ENCODE measurements around the gene SH3BP1.
A peak's percentile ranks its signal among the peaks of the same experiment; 100 is the strongest.
"Not testable (repeated sequence)": the region's sequence is repeated elsewhere in the genome, so short reads cannot be mapped to it uniquely, and the experiment has no call there.

Gene SH3BP1

GRCh38 chr22:37680191-37680851 is 40.9 kb downstream of the SH3BP1 start:
- DNase-seq = no peak

DNA sequence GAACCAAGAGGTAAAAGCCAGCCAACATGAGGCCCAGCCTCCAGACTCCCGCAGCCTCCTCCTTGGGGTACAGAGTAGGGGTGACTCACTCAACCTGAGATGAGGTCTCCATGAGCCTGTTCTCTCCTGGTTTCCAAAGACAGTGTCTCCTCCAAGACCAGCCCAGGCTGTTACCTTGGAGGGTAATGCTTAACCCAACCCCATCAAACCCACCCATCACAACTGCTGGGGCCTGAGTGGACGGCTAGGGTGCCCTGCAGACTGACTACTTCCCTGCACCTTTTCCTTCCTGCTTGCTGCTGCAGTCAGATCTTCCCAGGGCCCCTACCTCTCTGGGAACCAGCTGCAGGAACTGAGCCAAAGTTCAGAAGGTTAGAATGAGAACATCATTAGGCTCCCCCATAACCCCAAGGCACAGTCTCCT is 41.5 kb downstream of the SH3BP1 start:
- no peak for DNase-seq

- peak; percentile 65 to 82 for DNase-seq
Observed at GRCh38 chr22:37681556-37682049, 42.1 kb downstream of the SH3BP1 start.

DNA sequence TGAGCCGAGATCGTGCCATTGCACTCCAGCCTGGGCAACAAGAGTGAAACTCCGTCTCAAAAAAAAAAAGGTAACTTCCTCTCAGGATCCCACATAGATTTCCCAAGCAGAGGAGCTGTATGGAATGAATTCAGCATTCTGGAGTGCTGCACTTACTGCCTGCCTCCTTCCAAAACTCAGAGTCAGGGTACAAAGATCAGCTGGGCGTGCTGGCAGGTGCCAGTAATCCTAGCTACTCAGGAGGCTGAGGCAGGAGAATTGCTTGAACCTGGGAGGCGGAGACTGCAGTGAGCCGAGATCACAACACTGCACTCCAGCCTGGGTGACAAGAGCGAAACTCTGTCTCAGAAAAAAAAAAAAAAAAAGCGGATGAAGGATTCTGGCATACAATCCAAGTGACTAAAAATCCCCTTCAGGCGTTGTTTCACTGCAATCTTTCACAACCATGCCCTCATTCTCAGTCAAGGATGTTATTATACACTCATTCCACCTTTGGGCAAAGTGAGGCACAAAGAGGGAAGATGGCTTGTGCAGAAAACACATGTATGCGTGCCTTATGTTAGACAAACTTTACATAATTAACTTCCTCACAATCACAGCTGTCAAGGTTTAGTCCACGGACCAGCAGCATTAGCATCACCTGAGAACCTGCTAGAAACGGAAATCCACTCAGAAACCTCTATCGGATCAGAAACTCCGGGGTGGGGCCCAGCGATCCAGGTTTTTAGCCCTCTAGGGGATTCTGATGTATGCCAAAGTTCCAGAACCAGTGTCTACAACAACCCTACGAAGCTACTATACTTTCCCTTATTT is 45.5 kb downstream of the SH3BP1 start:
- no peak for DNase-seq

GRCh38 chr22:37686002-37686982 is 46.8 kb downstream of the SH3BP1 start, which contains the start of gene NOL12:
Gene NOL12 (plus strand): TSS chr22:37686343. CDS start chr22:37686393, 50 bp downstream.
- peak; percentile 79 to 93 for DNase-seq

GRCh38 chr22:37690407-37690806 is 50.9 kb downstream of the SH3BP1 start:
- no peak for DNase-seq

DNA sequence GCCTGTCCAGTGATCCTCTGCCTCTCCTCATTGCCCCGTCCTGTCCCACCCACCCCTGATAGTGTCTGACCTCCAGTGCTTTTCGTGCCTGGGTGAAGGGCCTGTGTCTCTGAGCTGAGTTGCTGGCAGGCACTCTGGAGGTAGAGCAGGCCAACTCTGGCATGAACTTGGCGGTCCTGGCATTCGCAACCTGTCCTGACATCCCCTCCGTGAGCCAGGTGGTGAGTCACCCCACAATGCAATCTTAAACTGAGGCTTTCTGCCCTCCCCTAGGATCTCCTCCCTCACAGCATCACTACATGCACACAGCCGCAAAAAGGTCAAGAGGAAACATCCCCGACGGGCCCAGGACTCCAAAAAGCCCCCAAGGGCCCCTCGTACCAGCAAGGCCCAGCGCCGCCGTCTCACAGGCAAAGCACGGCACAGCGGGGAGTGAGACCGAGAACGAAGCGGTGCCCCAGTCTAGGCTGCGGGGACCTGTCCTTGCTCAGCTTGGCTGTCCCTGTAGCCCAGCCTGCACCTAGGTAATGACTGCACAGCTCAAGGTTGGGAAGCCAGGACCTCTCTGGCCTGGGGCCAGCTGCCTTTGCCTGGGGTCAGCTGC is 51.5 kb downstream of the SH3BP1 start:
- DNase-seq = no peak

DNA sequence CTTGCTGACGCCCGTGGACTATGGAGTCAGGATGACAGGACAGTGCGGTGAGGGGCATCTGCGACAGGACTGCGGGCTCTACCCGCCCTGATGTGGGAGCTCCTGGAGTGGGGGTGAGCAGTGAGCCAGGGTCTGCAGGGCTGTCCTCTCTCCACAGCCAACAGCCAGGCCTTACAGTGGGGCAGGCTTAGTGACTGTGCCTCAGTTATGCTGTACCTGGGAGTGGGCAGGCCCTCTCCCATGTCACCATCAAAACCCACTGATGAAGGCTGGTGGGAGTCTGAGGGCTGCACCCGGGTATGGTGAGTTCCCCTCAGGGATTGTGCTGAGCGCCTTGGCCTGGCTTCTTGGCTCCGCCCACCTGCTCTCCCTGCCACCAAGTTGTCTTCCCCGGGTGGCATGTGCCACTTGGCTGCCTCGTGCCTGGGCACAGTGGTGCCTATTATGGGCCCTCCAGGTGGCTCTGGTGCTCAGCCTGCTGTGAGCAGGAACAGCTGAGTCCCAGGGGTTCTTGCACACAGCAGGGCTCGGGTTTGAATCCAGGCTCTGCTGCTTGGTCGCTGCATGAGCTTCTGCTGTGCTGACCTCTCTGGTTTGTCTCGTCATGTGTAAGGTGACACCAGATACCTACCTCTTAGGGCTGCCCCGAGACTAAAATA is 53.3 kb downstream of the SH3BP1 start:
- DNase-seq = no peak

GRCh38 chr22:37694131-37694530 is 54.7 kb downstream of the SH3BP1 start:
- DNase-seq = not testable (repeated sequence)

DNA sequence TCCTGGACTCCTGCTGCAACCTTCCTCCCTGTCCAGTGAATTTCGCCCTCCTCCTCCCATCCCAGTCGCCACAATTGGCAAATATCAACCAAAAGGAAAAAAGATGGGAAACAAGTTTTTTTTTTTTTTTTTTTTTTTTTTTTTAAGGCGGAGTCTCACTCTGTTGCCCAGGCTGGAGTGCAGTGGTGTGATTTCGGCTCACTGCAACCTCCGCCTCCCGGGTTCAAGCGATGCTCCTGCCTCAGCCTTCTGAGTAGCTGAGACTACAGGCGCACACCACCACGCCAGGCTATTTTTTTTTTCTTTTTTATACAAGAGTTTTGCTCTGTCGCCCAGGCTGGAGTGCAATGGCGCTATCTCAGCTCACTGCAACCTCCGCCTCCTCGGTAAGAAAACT is 56.8 kb downstream of the SH3BP1 start:
- not testable (repeated sequence) for DNase-seq

DNA sequence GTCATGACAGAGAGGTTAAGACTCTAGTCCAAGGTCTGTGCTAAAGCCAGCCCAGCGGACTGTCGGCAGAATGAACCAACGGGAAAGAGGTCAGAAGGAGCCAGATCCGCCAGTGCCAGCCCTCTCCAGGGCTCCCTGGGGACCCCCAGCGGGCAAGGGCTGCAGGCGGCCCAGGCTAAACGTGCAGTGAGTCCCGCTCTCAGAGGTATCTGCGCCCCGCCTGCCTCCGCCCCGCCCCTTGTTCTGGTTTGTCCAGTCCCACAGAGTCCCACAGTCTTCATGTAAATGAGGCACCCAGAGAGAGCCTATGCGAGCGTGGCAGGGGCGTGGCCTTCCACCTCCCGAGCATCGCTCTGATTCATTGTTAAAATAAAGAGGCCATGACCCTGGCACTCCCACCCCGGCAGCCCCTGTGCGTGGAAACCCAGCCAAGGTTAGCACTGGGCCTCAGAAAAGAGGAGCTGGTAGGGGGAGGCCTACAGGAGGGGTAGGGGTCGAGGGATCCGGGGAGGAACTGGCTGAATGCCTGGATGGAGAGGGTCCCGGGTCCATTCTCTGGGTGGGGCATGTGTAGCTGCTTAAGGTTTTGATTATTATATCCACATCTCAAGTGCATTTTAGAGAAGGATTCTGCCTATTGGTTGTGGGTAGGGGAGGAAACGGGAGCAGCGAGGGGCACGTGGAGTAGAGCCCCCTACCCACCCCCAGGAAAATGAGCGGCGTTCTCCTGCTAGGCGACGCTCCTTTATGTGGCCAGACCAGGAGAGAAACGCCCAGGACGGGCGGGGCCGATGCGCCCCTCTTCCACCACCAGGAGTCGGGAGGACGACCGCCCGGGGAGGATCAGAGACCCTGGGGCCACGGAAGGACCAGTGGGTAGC is 57.4 kb downstream of the SH3BP1 start, which contains the start of gene TRIOBP:
TRIOBP (plus strand) TSS at position 392 of the 881 bp plus-strand sequence. CDS start 4,318 bp downstream, outside the sequence.
- peak; percentile 86 to 90 for DNase-seq

- no peak for DNase-seq
Observed at GRCh38 chr22:37697538-37697835, 58.0 kb downstream of the SH3BP1 start.

GRCh38 chr22:37701141-37701786 is 61.8 kb downstream of the SH3BP1 start:
- peak; percentile 78 to 88 for DNase-seq

GRCh38 chr22:37703906-37704305 is 64.4 kb downstream of the SH3BP1 start:
- no peak for DNase-seq

- DNase-seq = no peak
Observed at GRCh38 chr22:37704645-37705044, 65.2 kb downstream of the SH3BP1 start.

DNA sequence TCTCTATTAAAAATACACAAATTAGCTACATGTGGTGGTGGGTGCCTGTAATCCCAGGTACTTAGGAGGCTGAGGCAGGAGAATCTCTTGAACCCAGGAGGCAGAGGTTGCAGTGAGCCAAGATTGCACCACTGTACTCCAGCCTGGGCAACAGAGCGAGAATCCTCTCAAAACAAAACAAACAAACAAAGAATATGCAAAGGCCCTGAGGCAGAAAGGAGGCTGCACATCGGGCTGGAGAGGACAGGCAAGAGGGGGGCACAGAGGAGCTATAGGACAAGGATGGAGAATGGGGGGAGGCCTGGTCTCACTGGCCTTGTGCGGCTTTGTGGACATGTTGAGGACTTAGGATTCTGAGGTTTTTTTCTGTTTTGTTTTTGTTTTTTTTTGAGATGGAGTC is 65.7 kb downstream of the SH3BP1 start:
- no peak for DNase-seq
